ENCODE results near the gene TMEM87A.

- TF ChIP-seq CTCF (conservative IDR thresholded peaks at IDR 0.05) (no peak), ZFX (IDR thresholded peaks at IDR 0.05) (no peak)
These were observed 66.8 kb downstream of the TMEM87A start for GRCh38 chr15:42206406-42206805.

Measured in C4-2B (cell line).